Right hindlimb (tissue), 1 donor: ENCODE results near the gene ADAMTS14.
A peak's percentile ranks its signal among the peaks of the same experiment; 100 is the strongest.

Source experiments
- DNase-seq: peaks from one replicate; pipeline ENCODE4 v3.0.0-alpha.2; 2018

The ADAMTS14 gene

DNA sequence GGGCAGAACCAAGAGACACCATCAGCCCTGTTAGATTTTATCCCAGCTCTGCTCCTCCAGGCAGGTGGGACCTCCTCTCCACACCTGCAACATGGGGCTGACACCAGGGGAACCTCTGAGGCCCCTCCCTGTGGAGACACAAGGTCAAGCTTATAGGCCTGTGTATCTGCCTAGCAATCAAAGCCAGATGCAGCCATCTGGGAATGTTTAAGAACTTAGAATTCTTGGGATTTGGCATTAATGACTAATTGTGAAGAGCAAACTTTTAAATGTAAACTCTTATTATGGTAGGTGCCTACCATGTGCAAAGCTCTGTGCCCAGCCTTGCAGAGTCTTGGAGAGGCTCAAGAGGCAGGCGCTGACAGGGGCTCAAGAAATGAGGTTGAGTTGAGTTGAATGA is 60.7 kb downstream of the ADAMTS14 start:
- DNase-seq = no peak

GRCh38 chr10:70735161-70735560 is 62.9 kb downstream of the ADAMTS14 start:
- no peak for DNase-seq

DNA sequence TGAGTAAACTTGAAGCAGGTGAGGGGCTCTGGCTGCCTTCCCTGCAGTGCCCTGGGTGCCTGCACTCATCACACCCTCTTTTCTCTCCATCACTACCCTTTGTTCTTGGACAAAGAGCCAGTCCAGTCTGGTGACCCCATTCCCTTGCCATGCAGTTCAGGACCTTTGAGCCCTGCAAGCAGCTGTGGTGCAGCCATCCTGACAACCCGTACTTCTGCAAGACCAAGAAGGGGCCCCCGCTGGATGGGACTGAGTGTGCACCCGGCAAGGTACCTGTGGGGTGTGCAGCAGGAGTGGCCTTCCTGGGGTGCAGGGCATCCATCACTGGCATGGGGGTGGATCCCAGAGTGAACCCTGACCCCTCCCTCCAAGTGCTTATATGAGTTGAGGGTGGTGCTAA is 64.2 kb downstream of the ADAMTS14 start:
- no peak for DNase-seq

DNA sequence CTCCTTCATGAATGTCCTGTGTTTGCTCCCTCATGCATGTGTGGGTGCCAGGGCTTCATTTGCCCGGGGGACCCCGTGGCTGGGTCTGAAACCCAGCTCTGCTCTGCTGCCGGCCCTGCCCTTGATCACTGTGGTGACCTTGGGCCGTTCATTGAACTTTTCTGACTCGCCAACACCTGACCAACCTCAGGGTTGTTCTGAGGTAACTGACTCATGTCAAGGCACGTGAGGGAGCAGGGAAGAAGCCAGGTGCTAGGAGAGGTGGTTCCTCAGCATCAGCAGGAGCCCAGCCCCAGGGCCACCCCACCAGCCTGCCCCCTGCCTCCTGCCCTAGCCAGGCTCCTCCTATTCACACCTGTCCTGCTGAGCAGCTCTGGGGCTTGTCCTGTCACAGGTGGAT is 64.9 kb downstream of the ADAMTS14 start:
- DNase-seq = no peak

- DNase-seq = no peak
Observed at GRCh38 chr10:70738006-70738760, 65.9 kb downstream of the ADAMTS14 start.

DNA sequence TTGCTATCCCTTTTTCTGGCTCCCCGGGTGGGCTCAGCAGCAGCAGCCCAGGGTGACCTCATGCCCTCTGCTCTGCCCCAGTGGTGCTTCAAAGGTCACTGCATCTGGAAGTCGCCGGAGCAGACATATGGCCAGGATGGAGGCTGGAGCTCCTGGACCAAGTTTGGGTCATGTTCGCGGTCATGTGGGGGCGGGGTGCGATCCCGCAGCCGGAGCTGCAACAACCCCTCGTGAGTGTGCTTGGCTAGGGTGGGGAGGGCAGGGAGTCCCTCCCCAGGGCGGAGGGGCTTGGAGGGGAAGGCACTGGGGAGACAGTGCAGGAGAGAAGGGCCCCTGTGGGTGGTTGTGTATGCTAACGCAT is 66.4 kb downstream of the ADAMTS14 start:
- no peak for DNase-seq

DNA sequence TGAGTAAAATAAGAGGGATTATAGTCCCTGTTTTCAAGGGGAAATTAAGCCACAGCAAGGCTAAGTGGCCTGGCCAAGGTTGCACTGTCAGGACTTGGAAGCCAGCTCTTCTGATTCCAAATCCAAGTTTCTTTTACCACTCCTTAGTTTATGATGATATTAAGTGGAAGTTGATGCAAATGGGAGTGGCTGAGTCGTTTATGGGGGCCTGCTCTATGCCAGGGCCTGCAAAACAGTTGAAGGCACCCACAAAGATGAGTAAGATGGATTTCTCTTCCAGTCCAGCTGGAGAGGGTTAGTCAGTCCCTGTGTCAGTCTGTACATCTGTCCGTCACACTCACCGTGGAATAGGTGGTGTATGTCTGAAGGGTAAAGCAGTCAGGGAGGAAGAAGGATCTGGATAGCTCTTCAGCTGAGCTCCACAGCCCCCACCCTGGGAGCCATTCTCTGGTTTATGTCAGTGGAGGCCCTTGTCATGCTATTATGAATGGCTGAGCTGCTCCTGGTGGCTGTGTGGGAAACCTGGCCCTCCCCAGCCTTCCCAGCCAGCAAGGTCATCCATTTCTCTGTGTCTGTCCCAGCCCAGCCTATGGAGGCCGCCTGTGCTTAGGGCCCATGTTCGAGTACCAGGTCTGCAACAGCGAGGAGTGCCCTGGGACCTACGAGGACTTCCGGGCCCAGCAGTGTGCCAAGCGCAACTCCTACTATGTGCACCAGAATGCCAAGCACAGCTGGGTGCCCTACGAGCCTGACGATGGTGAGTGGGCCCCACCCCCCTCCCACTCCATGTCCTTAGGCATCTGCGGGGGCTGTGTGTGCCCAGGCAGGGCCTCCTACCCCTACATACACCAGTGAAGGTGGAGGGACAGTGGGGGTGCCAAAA is 68.3 kb downstream of the ADAMTS14 start:
- DNase-seq = no peak

GRCh38 chr10:70742537-70743429 is 70.5 kb downstream of the ADAMTS14 start:
- DNase-seq = peak; percentile 88

DNA sequence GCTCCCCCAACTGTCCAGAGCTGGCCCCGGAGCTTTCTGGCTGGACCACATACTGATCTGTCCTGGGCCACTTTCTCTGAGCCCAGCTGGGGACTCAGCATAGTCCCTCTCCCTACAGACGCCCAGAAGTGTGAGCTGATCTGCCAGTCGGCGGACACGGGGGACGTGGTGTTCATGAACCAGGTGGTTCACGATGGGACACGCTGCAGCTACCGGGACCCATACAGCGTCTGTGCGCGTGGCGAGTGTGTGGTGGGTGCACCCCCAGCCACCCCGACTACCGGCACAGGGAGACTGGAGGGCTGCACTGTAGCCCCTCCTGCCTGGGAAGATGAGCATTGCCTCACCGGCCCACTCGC is 71.1 kb downstream of the ADAMTS14 start:
- DNase-seq = no peak

GRCh38 chr10:70743879-70744278 is 71.6 kb downstream of the ADAMTS14 start:
- no peak for DNase-seq

GRCh38 chr10:70744617-70745143 is 72.4 kb downstream of the ADAMTS14 start:
- no peak for DNase-seq

DNA sequence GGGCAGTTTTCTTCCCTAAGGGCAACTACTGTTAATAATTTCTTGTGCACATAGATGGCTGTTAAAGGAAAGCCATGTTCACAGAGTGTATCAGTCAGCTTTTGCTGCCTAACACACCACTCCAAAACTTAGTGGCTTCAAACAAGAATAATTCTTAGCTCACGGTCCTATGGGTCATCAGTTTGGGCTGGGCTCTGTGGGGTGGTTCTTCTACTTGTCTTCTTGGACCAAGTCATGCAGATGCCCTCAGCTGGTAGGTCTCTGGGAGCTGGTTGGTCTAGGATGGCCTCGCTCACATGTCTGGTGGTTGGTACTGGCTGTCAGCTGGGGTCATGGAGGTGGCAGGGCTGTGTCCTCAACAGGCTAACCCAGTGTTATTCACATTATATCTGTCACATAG is 73.2 kb downstream of the ADAMTS14 start:
- DNase-seq = no peak

DNA sequence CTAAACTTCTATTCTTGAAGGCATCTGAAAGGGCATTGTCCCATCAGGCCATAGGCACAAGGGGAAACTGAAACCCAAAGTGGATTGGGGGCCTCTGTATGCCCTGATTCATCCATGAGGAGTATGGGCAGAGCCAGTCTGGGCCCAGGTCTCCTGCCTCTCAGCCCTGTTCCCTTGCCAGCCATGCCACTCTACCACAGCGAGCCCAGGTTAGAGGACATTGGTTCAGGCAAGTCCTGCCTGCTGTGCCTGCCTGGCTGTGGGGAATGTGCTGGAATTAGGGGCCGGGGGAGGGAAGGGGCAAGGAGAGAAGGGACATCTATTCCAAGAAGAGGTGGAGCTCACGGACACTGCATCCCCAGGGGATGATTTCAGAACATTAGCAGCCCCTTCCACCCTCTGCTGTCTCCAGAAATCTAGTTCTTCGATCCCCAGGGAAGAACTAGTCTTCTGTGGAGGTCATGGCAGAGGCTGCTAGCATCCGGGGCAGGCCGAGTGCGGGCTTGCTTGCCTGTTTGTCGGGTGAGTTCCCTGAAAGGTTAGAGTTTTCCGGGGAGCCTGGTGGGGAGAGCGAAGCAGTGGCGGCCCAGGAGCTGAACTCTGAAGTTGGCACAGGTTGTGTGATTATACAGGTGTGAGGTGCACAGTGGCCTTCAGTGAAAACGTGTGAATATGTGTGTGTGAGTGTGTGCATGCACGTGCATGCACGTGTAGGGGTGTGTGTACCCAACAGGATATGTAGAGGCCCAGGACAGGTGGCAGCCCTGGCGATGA is 75.1 kb downstream of the ADAMTS14 start:
- DNase-seq = no peak

DNA sequence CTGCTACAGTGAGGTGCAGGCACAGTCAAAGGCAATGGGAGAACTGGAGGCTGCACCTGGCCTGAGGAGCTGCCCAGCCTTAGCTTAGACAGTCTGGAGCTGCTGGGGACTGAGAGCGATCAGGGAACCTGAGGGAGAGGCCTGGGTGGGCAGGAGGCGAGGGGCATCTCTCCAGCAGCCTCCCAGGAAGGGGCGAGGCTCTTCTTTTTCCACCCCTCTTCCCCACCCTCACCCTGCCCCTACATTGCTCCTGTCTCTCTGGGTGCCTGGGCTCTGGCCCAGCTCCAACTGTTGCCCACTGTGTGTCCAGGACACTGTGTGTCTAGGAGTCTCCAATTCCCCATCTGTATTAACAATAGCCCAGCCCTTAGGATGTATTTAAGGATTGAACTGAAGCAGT is 76.0 kb downstream of the ADAMTS14 start:
- no peak for DNase-seq

DNA sequence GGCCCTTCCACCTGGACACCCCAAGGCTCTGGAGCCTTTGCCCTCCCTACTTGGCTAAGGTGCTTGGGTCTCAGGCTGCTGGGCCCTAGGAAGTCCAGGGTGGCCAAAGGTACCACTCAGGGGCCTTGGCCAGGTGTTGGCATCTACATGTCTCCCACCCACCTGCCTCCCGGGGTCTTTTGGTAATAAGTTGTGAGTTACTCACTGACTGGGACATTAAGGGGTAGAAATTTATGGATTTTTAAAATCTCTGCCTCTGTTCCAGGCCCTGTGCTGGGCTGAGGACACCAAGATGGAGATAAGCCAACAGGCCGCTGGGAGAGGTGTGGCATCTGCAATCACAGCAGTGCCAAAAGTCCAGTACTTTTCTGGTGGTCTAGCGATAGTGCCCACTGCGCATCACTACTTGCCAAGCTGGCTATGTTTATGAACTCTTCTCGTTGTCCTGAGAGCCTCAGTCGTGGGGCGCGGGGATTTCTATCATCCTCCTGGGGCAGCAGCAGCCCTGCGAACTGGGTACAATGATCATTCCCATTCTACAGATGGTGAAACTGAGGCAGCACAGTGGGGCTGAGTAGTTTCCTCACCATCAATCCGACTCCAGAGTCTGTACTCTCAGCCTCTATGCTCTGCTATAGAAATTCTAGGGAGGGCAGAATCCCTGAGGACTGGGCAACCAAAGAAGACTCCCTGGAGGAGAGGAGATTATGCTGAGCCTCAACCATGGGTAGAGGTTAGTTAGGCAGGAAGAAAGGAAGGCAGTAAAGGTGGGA is 76.7 kb downstream of the ADAMTS14 start:
- no peak for DNase-seq

- DNase-seq = no peak
Observed at GRCh38 chr10:70749756-70750155, 77.5 kb downstream of the ADAMTS14 start.

DNA sequence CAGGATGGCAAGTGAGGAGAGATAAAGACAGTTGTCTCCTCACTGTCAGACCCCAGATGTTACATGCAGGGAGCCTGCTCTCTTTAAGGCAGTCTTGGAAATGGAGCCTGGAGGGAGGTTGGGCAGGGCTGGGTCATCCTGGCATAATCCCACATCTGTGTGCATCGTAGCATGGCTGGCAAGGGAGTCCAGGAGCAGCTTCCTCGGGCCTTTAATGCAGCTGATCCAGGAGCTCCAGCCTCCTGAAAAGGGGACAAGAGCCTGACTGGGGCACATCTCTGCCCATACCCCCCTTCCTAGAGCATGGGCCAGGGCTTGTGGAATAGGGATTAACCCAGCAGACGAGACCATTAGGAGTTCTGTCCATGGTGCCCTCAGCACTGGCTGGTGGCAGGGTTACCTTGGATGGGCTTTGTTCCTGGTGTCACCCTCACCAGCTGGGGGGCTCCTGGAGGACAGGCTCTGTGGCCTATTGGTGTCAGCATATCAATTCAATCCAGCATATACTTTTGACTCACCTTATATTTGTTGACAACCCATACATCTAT is 77.9 kb downstream of the ADAMTS14 start:
- DNase-seq = no peak

DNA sequence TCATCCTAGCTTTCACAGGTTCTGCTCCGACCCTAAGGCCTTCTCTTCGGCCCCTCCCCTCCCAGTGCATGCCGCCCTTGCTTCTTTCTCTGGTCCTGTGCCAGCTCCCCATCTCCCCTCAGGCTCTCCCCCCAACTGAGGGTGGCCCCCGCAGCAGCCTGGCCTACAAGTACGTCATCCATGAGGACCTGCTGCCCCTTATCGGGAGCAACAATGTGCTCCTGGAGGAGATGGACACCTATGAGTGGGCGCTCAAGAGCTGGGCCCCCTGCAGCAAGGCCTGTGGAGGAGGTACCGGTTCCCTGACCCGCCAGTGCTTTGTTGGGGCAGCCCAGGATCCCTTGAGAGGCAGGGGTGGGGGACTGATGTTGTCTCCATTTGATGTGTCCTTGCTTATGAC is 79.0 kb downstream of the ADAMTS14 start:
- no peak for DNase-seq

GRCh38 chr10:70751991-70752390 is 79.7 kb downstream of the ADAMTS14 start:
- DNase-seq = no peak

DNA sequence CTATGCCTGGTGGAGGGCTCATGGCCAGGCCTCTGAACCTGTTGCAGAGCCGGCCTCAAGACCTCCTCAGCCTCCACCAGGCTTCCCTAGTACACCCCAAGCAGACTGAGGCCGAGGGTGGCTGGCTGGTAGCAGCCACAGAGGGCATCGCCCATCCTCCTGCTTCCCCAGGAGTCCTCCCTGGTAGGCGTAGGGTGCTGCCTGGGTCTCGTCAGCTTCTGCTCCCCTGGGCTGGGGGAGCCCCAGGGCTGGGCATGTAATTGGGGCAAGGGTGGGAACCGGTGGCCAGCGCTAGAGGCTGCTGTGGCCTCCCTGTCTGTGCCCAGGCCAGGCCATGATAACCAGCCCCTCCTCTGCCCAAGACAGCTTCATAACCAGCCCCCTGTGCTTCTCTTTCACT is 80.3 kb downstream of the ADAMTS14 start:
- no peak for DNase-seq

- no peak for DNase-seq
Observed at GRCh38 chr10:70753026-70753663, 80.8 kb downstream of the ADAMTS14 start.
